HEK293 (cell line): Measurements from ENCODE around the gene HSD17B7.

ENCODE experiments used
- CTCF ChIA-PET: fragments of 350-600 bp; formaldehyde crosslinking; extraction: SDS; loops from one replicate; lab custom pipeline; 2021; ENCODE audit warnings: antibody characterized with exemption; lab: Yijun Ruan, JAX
- POLR2A ChIA-PET: fragments of 300-600 bp; formaldehyde crosslinking; extraction: SDS; loops from one replicate; lab custom pipeline; 2020; ENCODE audit warnings: antibody characterized with exemption, inconsistent platforms; lab: Yijun Ruan, JAX
- H3K27ac ChIP-seq: fragments of 200-500 bp; sonication (Bioruptor generic); 2 replicates; pipeline ENCODE4 v1.5.1; 2014; ENCODE audit warnings: low read depth, low read length, control low read depth, inconsistent platforms; ENCODE audit errors: extremely low read depth
- H3K36me3 ChIP-seq, 2 experiments: fragments of 200-500 bp in 1 of 2; sonication (Bioruptor generic) in 1 of 2; 1 replicate in 1 of 2; 2 replicates in 1 of 2; pipeline ENCODE4 v1.5.1; 2014 to 2017; ENCODE audit warnings: inconsistent platforms in 2 of 2, low read length in 2 of 2; ENCODE audit not compliant: control insufficient read depth in 2 of 2, insufficient read depth in 1 of 2
- H3K4me1 ChIP-seq: fragments of 200-500 bp; sonication (Bioruptor generic); 2 replicates; pipeline ENCODE4 v1.5.1; 2014; ENCODE audit warnings: mild to moderate bottlenecking, low read length, inconsistent platforms; ENCODE audit not compliant: control insufficient read depth, insufficient read depth
- H3K4me3 ChIP-seq: 2 replicates; pipeline ENCODE4 v1.5.1; 2011; ENCODE audit warnings: low read depth, mild to moderate bottlenecking, control low read depth, low read length, moderate library complexity
- H3K9me3 ChIP-seq: fragments of 200-500 bp; sonication (Bioruptor generic); 2 replicates; pipeline ENCODE4 v1.5.1; 2014; ENCODE audit warnings: low read depth, low read length, inconsistent platforms; ENCODE audit not compliant: control insufficient read depth, insufficient read depth
- FEZF1 ChIP-seq: fragments of 450-650 bp; formaldehyde crosslinking; IDR thresholded peaks from 2 replicates; pipeline ENCODE4 v1.5.1; 2016; ENCODE audit warnings: missing biosample characterization, missing genetic modification characterization
- GFI1B ChIP-seq: fragments of 450-650 bp; formaldehyde crosslinking; IDR thresholded peaks from 2 replicates; pipeline ENCODE4 v1.5.1; 2016; ENCODE audit warnings: missing biosample characterization, missing genetic modification characterization
- GLIS1 ChIP-seq: fragments of 450-650 bp; formaldehyde crosslinking; IDR thresholded peaks from 2 replicates; pipeline ENCODE4 v1.5.1; 2016; ENCODE audit warnings: missing biosample characterization, missing genetic modification characterization
- KLF1 ChIP-seq: fragments of 450-650 bp; formaldehyde crosslinking; IDR thresholded peaks from 2 replicates; pipeline ENCODE4 v1.5.1; 2016; ENCODE audit warnings: missing biosample characterization, missing genetic modification characterization
- PRDM10 ChIP-seq: fragments of 450-650 bp; formaldehyde crosslinking; IDR thresholded peaks from 2 replicates; pipeline ENCODE4 v1.5.1; 2016; ENCODE audit warnings: missing biosample characterization, missing genetic modification characterization
- SCRT1 ChIP-seq: fragments of 450-650 bp; formaldehyde crosslinking; IDR thresholded peaks from 2 replicates; pipeline ENCODE4 v1.5.1; 2016; ENCODE audit warnings: missing biosample characterization, missing genetic modification characterization, borderline replicate concordance
- SCRT2 ChIP-seq: fragments of 450-650 bp; formaldehyde crosslinking; IDR thresholded peaks from 2 replicates; pipeline ENCODE4 v1.5.1; 2016; ENCODE audit warnings: missing biosample characterization, missing genetic modification characterization
- ZBTB44 ChIP-seq: fragments of 450-650 bp; IDR thresholded peaks from 2 replicates; pipeline ENCODE4 v1.5.1; 2018; ENCODE audit warnings: missing biosample characterization, mild to moderate bottlenecking, missing genetic modification characterization
- ZFP3 ChIP-seq: fragments of 450-650 bp; formaldehyde crosslinking; IDR thresholded peaks from 2 replicates; pipeline ENCODE4 v1.5.1; 2016; ENCODE audit warnings: low read depth, missing biosample characterization, missing genetic modification characterization
- ZNF10 ChIP-seq: fragments of 450-650 bp; formaldehyde crosslinking; IDR thresholded peaks from 2 replicates; pipeline ENCODE4 v1.5.1; 2017; ENCODE audit warnings: missing biosample characterization, missing genetic modification characterization
- ZNF184 ChIP-seq: fragments of 450-650 bp; IDR thresholded peaks from 2 replicates; pipeline ENCODE4 v1.5.1; 2018; ENCODE audit warnings: missing biosample characterization, mild to moderate bottlenecking, missing genetic modification characterization
- ZNF239 ChIP-seq: fragments of 450-650 bp; formaldehyde crosslinking; IDR thresholded peaks from 2 replicates; pipeline ENCODE4 v1.5.1; 2016; ENCODE audit warnings: missing biosample characterization, missing genetic modification characterization
- ZNF311 ChIP-seq: fragments of 450-650 bp; formaldehyde crosslinking; IDR thresholded peaks from 2 replicates; pipeline ENCODE4 v1.5.1; 2017; ENCODE audit warnings: missing biosample characterization, missing genetic modification characterization, borderline replicate concordance
- ZNF324 ChIP-seq: fragments of 450-650 bp; formaldehyde crosslinking; IDR thresholded peaks from 2 replicates; pipeline ENCODE4 v1.5.1; 2016; ENCODE audit warnings: missing biosample characterization, missing genetic modification characterization
- ZNF335 ChIP-seq: fragments of 450-650 bp; formaldehyde crosslinking; conservative IDR thresholded peaks from 2 replicates; pipeline ENCODE4 v1.5.1; 2016; ENCODE audit warnings: missing biosample characterization, missing genetic modification characterization
- ZNF37A ChIP-seq: fragments of 450-650 bp; IDR thresholded peaks from 2 replicates; pipeline ENCODE4 v1.5.1; 2018; ENCODE audit warnings: missing biosample characterization, missing genetic modification characterization
- ZNF391 ChIP-seq: fragments of 450-650 bp; formaldehyde crosslinking; IDR thresholded peaks from 2 replicates; pipeline ENCODE4 v1.5.1; 2016; ENCODE audit warnings: low read depth, missing biosample characterization, missing genetic modification characterization, borderline replicate concordance
- ZNF521 ChIP-seq: fragments of 450-650 bp; formaldehyde crosslinking; IDR thresholded peaks from 2 replicates; pipeline ENCODE4 v1.5.1; 2017; ENCODE audit warnings: missing biosample characterization, mild to moderate bottlenecking, missing genetic modification characterization
- ZNF549 ChIP-seq: fragments of 450-650 bp; IDR thresholded peaks from 2 replicates; pipeline ENCODE4 v1.5.1; 2018; ENCODE audit warnings: missing biosample characterization, missing genetic modification characterization, mild to moderate bottlenecking, inconsistent platforms, moderate library complexity
- ZNF558 ChIP-seq: fragments of 450-650 bp; formaldehyde crosslinking; IDR thresholded peaks from 2 replicates; pipeline ENCODE4 v1.5.1; 2016; ENCODE audit warnings: missing biosample characterization, missing genetic modification characterization
- ZNF677 ChIP-seq: fragments of 450-650 bp; IDR thresholded peaks from 2 replicates; pipeline ENCODE4 v1.5.0; 2018; ENCODE audit warnings: missing biosample characterization, mild to moderate bottlenecking, missing genetic modification characterization, moderate library complexity
- ZNF701 ChIP-seq: fragments of 450-650 bp; formaldehyde crosslinking; IDR thresholded peaks from 2 replicates; pipeline ENCODE4 v1.5.1; 2016; ENCODE audit warnings: missing biosample characterization, missing genetic modification characterization
- ZNF747 ChIP-seq: fragments of 450-650 bp; formaldehyde crosslinking; IDR thresholded peaks from 2 replicates; pipeline ENCODE4 v1.5.1; 2016; ENCODE audit warnings: missing biosample characterization, missing genetic modification characterization
- ZNF843 ChIP-seq: fragments of 450-650 bp; formaldehyde crosslinking; IDR thresholded peaks from 2 replicates; pipeline ENCODE4 v1.5.1; 2016; ENCODE audit warnings: missing biosample characterization, missing genetic modification characterization
- ZXDB ChIP-seq: fragments of 450-650 bp; formaldehyde crosslinking; IDR thresholded peaks from 2 replicates; pipeline ENCODE4 v1.5.1; 2016; ENCODE audit warnings: missing biosample characterization, missing genetic modification characterization

The HSD17B7 gene

GRCh38 chr1:162856260-162856659, 65.8 kb downstream of the HSD17B7 start:
- ChIA-PET POLR2A (no interaction called here), CTCF (interaction anchor here (0.6 to 3.4 kb wide), 5 partner anchors 8 to 800 kb away, joined by 3 to 17 read pairs (median 3); partner anchors contain the start of gene RGS4)
- Histone ChIP-seq H3K4me1 (peaks cover 7% of the 10 kb centered on the region; the same call in 1 of the 2 replicates), H3K27ac (peak overlapping the region; percentile 51; the same call in 1 of the 2 replicates), H3K9me3 (no peaks in the 10 kb centered on the region), H3K4me3 (no peak overlapping the region), H3K36me3 (no peaks in the 10 kb centered on the region)
- TF ChIP-seq ZBTB44 (tag by site-specific recombination) (0 out of 2 replicates have a peak, but pooled peaks have one; percentile 18), ZNF37A (tag by site-specific recombination) (no peak), ZNF10 (0 out of 2 replicates have a peak, but pooled peaks have one; percentile 21), ZFP3 (tag by site-specific recombination) (no peak), KLF1 (peak; percentile 49; the same call in 1 of the 2 replicates), SCRT1 (tag by site-specific recombination) (peak; percentile 98), ZNF521 (tag by site-specific recombination) (no peak), GLIS1 (tag by site-specific recombination) (peak; percentile 68; the same call in 1 of the 2 replicates), ZNF843 (tag by site-specific recombination) (peak; percentile 70), SCRT2 (tag by site-specific recombination) (peak; percentile 98), FEZF1 (tag by site-specific recombination) (peak; percentile 85), ZNF239 (tag by site-specific recombination) (0 out of 2 replicates have a peak, but pooled peaks have one; percentile 22), ZNF558 (tag by site-specific recombination) (no peak), ZXDB (tag by site-specific recombination) (peak; percentile 83), ZNF747 (tag by site-specific recombination) (no peak)

GRCh38 chr1:162857850-162858249, 67.3 kb downstream of the HSD17B7 start:
- ChIA-PET CTCF (interaction anchor here (0.7 to 3.4 kb wide), 6 partner anchors 10 to 458 kb away, joined by 3 to 17 read pairs (median 4); no protein-coding TSS in a partner anchor), POLR2A (no interaction called here)
- H3K36me3 ChIP-seq: no peaks in the 10 kb centered on the region
- no peaks in the 10 kb centered on the region for H3K9me3 ChIP-seq
- H3K4me1 ChIP-seq: peaks cover 7% of the 10 kb centered on the region
- TF ChIP-seq ZNF391 (no peak), ZNF184 (tag by site-specific recombination) (no peak), GFI1B (tag by site-specific recombination) (no peak), ZNF701 (tag by site-specific recombination) (no peak), ZNF335 (tag by site-specific recombination) (no peak), ZNF677 (tag by site-specific recombination) (no peak), ZNF549 (tag by site-specific recombination) (no peak), ZNF311 (tag by site-specific recombination) (no peak), FEZF1 (tag by site-specific recombination) (no peak), PRDM10 (tag by site-specific recombination) (no peak), ZNF324 (no peak)
- no peak overlapping the region for H3K27ac ChIP-seq
- H3K4me3 ChIP-seq: no peak overlapping the region
